Renal pelvis (tissue), 4 donors: ENCODE results near the gene SLC22A1. TPM values are rescaled to one million over a fixed set of nuclear protein-coding genes. Genes with fewer than 3 reads are reported as not detected.

ENCODE experiments used
- DNase-seq: peaks from one replicate; pipeline ENCODE4 v3.0.0-alpha.2; 2013
- polyA plus RNA-seq, 3 donors: library from polyadenylated mRNA; unstranded; fragments of 120-200 nt; gene quantifications; one replicate each; pipeline ENCODE4 v1.2.1, GENCODE V29; 2013; ENCODE audit not compliant: insufficient read length in 3 of 3

SLC22A1 gene
- polyA plus RNA-seq, 3 donors: 0.51 to 1.5 (median 1.4) TPM

- no peak for DNase-seq
Observed at GRCh38 chr6:160173806-160174527, 52.4 kb downstream of the SLC22A1 start.

GRCh38 chr6:160174681-160175080, 53.1 kb downstream of the SLC22A1 start:
- DNase-seq: no peak

- DNase-seq: no peak
Observed at GRCh38 chr6:160177220-160177619, 55.6 kb downstream of the SLC22A1 start.

GRCh38 chr6:160178271-160178670, 56.7 kb downstream of the SLC22A1 start:
- DNase-seq: no peak

GRCh38 chr6:160180706-160181105, 59.1 kb downstream of the SLC22A1 start:
- no peak for DNase-seq

- DNase-seq: no peak
Observed at GRCh38 chr6:160188773-160189172, 67.2 kb downstream of the SLC22A1 start.

GRCh38 chr6:160190081-160190480, 68.5 kb downstream of the SLC22A1 start:
- no peak for DNase-seq

- DNase-seq: no peak
Observed at GRCh38 chr6:160190973-160191372, 69.4 kb downstream of the SLC22A1 start.

- DNase-seq: no peak
Observed at GRCh38 chr6:160192840-160193239, 71.2 kb downstream of the SLC22A1 start.

GRCh38 chr6:160194808-160195207, 73.2 kb downstream of the SLC22A1 start:
- no peak for DNase-seq

GRCh38 chr6:160197662-160198061, 76.0 kb downstream of the SLC22A1 start:
- DNase-seq: no peak

- DNase-seq: peak; percentile 49
Observed at GRCh38 chr6:160198606-160199211, 77.1 kb downstream of the SLC22A1 start.

GRCh38 chr6:160201061-160201460, 79.4 kb downstream of the SLC22A1 start:
- no peak for DNase-seq

- no peak for DNase-seq
Observed at GRCh38 chr6:160202411-160202810, 80.8 kb downstream of the SLC22A1 start.

GRCh38 chr6:160203076-160203475, 81.5 kb downstream of the SLC22A1 start:
- no peak for DNase-seq

GRCh38 chr6:160203522-160203921, 81.9 kb downstream of the SLC22A1 start:
- DNase-seq: no peak

- no peak for DNase-seq
Observed at GRCh38 chr6:160203953-160204352, 82.3 kb downstream of the SLC22A1 start.

- DNase-seq: no peak
Observed at GRCh38 chr6:160204710-160205109, 83.1 kb downstream of the SLC22A1 start.

GRCh38 chr6:160207618-160208017, 86.0 kb downstream of the SLC22A1 start:
- DNase-seq: no peak
